NCI-H510A treated with DMSO at 0.1 percent for 48 hours (cell line): Measurements from ENCODE around the gene KIF2C.
"Not testable (repeated sequence)": the region's sequence is repeated elsewhere in the genome, so short reads cannot be mapped to it uniquely, and the experiment has no call there.

ENCODE experiments used
- DNase-seq: peaks from one replicate; lab custom pipeline; 2025; lab: John Stamatoyannopoulos, UW

The KIF2C gene

DNA sequence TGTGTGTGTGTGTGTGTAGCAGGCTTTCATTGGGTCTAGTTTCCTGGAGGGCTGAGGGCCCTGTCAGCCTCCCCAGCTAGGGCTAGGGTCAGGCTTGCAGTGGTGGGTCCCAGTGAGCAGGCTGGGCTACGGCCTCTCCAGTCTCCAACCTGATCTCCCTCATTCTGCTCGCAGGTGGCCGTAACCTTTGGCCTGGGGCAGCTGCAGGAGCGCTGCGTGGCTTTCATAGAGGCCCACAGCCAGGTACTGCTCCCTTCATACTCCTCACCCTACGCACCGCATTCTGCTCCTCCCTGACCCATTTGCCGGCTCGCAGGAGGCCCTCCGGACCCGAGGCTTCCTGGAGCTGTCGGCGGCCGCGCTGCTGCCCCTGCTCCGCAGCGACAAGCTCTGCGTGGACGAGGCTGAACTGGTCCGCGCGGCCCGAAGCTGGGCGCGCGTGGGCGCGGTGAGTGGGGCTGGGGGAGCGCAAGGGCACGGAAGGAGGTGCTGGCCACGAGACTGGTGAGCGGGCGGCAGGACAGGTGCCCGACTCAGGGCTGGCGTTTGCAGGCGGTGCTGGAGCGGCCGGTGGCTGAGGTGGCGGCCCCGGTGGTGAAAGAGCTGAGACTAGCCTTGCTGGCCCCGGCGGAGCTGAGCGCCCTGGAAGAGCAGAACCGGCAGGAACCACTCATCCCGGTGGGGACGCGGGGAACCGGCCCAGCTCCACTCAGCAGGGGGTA lies 73.3 kb downstream of the KIF2C start:
- DNase-seq, result no peak

DNA sequence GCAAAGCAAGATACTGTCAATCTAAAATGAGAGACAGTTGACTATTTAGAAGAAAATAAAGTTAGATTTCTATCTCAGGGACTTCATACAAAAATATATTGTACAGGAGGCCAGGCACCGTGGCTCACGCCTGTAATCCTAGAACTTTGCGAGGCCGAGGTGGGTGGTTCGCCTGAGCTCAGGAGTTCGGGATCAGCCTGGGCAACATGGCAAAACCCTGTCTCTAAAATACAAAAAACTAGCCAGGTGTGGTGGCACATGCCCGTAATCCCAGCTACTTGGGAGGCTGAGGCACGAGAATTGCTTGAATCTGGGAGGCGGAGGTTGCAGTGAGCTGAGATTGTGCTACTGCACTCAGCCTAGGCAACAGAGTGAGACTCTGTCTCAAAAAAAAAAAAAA lies 76.3 kb downstream of the KIF2C start:
- DNase-seq, result not testable (repeated sequence)

DNA sequence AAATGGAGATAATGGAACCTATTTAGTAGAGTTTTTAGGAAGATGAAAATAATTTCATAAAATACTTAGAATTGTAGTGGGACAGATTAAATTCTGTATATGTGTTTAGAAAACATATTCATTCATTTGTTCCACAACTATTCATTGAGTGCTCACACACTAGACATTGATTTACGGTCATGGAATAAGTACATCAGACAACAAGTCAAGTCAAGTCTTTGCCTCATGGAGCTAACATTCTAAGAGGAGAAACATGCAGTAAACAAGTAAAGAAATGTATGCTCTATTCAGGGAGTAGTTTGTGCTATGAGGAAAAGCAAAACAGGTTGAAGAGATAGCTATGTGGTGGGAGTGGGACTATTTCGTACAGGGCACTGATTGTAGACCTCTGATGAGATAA lies 77.7 kb downstream of the KIF2C start:
- DNase-seq, result no peak
